ENCODE results near the gene IL12A.

IL12A gene

GRCh38 chr3:159988617-159989271, at the start of gene IL12A:
Gene IL12A, plus strand, starts transcription at chr3:159988835.
- DNase-seq: peak; percentile 74

GRCh38 chr3:159941038-159942000, 47.3 kb upstream of the IL12A start:
- DNase-seq: no peak

- DNase-seq: no peak
These were observed 43.9 kb upstream of the IL12A start for GRCh38 chr3:159944781-159945180.

GRCh38 chr3:159945930-159946329, 42.7 kb upstream of the IL12A start:
- DNase-seq: no peak

- no peak for DNase-seq
These were observed 41.4 kb upstream of the IL12A start for GRCh38 chr3:159947220-159947619.

GRCh38 chr3:159948429-159949144, 40.0 kb upstream of the IL12A start:
- no peak for DNase-seq

GRCh38 chr3:159950156-159950898, 38.3 kb upstream of the IL12A start:
- DNase-seq: no peak

GRCh38 chr3:159951540-159951939, 37.1 kb upstream of the IL12A start:
- no peak for DNase-seq

GRCh38 chr3:159953325-159954085, 35.1 kb upstream of the IL12A start:
- no peak for DNase-seq

GRCh38 chr3:159960188-159961148, 28.2 kb upstream of the IL12A start:
- DNase-seq: no peak

GRCh38 chr3:159964166-159964973, 24.3 kb upstream of the IL12A start:
- DNase-seq: no peak

GRCh38 chr3:159971311-159971710, 17.3 kb upstream of the IL12A start:
- no peak for DNase-seq

- no peak for DNase-seq
These were observed 11.3 kb upstream of the IL12A start for GRCh38 chr3:159977295-159977694.

- no peak for DNase-seq
These were observed 10.3 kb upstream of the IL12A start for GRCh38 chr3:159978353-159978752.

- no peak for DNase-seq
These were observed 9.5 kb upstream of the IL12A start for GRCh38 chr3:159978918-159979703.

GRCh38 chr3:159982442-159982974, 6.1 kb upstream of the IL12A start:
- no peak for DNase-seq

- no peak for DNase-seq
These were observed 1.3 kb upstream of the IL12A start for GRCh38 chr3:159987291-159987711.

Measured in left hindlimb (tissue), 1 donor.